GM18526 (cell line): ENCODE measurements around the gene RETREG1.

Source experiments
- POLR2A ChIP-seq: IDR thresholded peaks from 3 replicates; pipeline ENCODE4 v1.6.1; 2011; ENCODE audit not compliant: insufficient read length; ENCODE audit errors: extremely low read depth

The RETREG1 gene

DNA sequence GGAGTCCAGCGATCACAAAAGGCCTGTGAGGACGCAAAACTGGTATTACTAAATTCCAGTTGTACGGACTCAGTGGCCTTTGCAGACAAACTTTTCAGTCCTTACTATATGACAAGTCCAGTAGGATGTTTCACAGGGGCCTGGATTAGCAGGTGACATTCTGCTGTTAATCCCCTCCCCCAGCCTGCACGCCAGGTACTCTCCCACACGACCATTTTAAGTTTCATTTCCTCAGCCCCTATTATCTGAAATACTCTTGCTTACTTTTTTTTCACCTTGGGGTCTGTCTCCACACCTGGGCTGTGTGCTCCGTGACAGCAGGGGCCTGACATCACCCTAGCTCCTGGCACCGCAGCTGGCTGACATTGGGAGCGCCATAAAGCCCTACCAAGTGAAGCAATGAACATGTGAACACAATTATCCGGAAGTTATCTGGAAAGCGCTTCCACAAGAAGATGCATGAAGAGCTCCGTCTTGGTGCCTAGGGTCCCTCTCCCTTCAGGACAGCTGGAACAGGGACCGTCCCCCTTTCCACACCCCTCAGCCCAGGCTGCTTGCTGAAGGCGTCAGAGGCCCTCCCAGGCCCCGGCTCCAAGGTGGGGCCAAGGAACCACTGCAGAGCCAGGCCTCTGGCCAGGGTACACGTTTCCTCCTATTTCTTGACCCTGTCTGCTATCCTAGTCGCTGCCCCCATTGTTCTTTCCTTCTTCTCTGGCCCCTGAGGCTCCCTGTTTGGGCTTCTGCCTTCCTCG lies 111.5 kb downstream of the RETREG1 start:
- no peak for TF ChIP-seq POLR2A

DNA sequence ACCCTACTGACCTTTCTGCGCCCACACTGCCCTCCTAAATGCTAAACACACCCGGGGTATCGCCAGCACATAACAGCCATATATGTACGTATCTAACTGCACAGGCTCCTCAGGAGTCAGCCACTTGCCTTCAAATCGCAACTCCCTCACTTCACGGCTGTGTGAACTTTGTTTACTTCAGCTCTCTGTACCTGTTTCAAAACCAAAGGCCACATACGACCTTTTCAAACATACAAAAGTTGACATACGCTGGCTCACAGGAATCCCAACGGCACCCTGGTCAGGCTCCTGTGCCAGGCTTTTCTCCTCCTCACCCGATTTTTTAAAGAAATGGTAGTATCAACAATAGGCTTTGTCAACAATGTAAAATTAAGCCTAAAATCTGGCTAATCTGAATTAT lies 112.2 kb downstream of the RETREG1 start:
- no peak for TF ChIP-seq POLR2A

DNA sequence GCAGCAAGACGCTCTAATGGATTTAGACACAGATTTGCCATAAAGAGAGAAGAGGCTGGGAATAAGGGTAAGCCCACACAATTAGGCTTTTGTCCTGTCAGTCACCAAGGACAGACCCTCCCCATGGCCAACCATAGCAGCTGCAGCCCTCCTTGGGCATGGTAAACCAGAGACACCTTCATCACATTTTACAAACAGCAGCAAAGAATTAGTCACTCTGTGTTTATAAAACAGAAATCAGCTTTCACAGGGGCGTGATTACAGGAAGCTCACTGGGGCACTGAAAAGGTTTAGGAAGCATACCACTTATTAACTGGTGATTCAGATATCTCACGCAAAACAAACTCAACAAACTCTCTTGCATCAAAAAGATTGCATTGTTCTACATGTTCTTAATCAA lies 113.9 kb downstream of the RETREG1 start:
- no peak for TF ChIP-seq POLR2A

DNA sequence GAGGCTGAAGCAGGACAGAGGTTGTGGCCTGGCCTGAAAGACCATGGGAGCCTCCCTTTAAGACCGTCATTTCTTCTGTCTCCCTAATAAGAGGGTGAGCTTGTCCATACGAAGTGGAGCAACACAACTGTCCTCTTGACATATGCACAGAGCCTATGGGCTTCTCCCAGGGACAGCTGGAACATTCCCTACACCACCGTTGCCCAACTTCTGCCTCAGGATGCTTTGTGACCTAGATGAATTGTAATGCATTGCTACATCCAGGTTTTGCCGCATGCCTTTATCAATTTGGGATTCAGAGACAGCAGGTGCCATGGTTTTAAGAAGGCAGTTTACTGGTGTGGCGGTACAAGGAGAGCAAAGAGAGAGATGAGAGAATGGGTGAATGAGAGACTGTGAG lies 116.8 kb downstream of the RETREG1 start:
- TF ChIP-seq POLR2A: no peak

DNA sequence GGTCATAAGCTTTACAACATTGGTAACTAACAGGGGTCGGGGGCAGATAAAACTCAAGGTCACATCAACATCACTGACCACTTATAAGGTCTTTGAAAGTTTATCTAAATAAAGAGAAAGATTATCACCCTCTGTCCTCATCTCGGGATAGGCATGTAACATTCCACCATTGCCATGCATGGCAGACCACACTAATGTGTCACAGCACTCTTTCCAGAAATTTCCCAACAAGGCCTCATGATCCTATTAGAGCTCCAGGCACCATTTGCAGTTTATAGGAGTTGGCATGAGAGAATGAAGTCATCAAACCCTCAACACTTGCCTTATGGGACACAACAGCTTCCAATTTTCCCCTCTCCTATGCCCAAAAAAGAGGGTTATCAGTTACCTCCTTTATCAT lies 119.3 kb downstream of the RETREG1 start:
- no peak for TF ChIP-seq POLR2A

DNA sequence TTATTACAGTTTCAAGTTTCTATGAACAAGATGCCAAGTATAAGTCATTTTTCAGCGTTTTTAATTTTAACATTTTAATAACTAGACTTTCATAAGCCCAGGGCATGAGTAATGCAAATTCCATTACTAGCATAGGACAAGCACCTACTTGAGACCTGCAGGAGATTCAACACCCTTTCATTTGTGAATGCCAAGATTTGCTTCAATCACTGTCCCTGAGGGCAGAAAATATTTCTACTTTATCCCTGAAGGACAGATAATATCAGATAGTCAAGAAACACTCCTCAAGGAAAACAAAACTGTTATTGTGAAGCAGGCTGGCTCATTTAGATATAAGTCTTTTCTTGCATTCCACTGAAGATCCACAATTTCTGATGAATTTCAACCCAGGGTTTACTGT lies 123.5 kb downstream of the RETREG1 start:
- no peak for TF ChIP-seq POLR2A

DNA sequence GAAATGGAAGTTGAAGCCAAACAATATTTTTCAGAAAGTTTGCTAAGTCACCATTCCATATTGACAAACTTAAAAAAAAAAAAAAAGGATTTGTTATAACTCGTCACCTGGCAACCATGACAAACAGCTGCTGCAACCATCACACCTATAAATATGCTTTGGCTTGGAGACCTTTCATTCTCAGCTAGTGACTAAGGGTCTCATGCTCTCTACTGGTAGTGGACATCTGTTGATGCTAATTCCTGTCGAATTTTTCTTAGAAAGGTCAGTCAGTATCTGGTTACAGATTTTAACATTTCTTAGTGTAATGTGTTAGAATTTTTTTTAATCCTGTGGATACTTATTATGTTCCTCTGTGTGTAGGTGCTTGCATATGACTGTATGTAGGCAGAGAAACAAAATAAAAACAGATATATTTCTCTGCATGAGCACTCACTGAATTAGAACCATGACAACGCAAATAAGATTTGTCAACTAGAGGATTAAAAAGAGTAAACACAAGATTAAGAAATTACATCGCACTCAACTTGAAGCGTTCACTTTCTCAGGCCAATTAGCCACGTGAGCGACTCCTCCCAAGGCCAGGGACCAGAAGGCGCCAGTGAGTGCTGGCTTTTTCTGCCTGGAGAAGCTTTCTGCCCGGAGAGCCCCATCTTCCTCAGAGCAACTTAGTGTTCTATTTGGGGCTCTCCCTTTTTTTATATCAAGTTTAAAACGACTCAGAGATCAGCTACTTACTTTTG lies 124.2 kb downstream of the RETREG1 start:
- TF ChIP-seq POLR2A: no peak

DNA sequence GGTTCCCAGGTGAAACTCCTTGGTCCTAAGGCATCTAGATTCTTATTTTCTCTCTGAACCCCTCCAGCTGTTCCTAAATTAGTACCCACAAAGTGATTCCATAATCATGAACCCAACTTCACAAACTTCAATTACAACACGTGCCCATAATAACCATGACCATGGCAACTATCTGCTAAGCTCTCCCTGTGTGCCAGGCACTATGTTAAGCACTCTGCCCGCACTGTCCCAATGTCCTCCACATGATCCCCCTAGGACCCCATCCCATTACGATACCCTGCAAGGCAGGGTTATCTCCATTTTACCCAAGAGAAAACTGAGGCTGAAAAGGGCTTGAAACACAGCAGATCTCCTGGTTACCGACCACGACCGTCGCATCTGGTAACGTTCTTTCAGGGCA lies 125.9 kb downstream of the RETREG1 start:
- no peak for TF ChIP-seq POLR2A

DNA sequence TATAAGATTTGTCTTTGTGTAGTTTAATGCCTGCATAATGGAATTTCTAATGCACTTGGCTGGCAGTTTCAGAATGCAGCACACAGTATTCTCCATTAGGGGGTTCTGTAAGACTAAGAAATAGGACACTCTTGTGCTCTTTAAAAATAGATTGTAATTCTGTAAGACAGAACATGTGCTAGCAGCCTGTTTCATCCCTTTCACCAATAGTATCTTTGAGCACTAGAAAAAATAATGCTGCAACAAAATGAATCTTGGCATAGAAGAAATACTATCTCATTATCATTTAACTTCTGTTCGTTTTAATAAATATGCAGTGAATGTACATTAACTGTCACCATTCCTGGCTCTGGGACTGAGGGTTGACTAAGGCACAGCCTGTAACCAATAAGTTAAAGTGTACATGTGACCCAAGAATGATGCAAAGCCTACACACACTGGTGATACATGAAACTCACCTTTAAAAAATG lies 127.4 kb downstream of the RETREG1 start:
- no peak for TF ChIP-seq POLR2A

DNA sequence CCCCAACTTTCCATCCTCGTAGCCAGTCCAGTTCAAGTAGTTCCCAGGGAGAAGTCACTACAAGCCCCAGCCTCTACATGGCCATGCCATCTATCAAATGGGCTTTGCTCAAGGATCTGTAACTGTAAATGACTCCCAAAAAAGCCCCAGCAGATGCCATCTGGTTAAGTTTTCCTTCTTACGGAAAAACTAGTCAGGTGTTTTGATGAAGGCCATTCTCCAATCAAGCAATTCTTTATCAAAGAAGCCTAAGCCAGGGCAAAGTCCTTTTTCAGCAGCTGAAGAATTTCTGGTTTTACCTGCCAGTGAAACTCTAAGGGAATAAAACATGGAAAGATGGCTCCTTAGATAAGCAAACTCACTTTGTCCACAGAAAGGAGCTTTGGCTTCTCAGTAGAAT lies 129.3 kb downstream of the RETREG1 start:
- TF ChIP-seq POLR2A: no peak

DNA sequence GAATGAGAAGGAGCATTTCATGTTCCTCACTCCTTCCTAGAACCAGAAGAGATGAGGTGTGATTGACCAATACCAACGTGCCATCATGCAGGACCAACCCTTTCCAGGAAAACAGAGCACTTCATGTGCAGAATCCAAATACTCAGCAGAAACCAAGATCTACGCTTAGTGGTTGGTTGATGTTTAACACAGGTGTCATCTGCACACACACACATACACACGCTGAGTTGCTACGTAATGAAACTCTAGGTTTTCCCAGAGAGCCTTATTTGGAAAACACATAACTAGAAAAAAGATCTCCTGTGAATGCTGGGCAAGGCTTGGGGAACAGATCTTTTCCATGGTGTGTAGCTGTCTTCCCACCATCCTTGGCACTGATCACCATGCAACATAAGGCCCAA lies 130.1 kb downstream of the RETREG1 start:
- TF ChIP-seq POLR2A: no peak

DNA sequence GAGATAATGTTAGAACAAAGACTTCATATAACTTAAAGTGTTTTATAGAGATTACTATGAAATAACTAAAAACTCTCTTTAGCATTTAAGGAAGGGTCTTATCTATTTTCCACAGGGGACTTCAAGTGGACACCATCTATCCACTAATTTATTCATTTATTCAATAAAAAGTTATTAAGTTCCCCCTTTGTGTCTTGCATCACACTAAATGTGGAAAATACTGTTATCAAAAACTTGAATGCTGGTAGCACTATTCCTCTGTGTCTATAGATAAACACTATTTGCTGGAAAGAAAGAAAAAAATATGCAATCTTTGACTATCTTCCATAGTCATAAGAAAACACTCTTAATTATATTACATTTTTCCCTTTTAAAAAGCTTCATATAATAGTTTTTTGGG lies 131.1 kb downstream of the RETREG1 start:
- TF ChIP-seq POLR2A: no peak

DNA sequence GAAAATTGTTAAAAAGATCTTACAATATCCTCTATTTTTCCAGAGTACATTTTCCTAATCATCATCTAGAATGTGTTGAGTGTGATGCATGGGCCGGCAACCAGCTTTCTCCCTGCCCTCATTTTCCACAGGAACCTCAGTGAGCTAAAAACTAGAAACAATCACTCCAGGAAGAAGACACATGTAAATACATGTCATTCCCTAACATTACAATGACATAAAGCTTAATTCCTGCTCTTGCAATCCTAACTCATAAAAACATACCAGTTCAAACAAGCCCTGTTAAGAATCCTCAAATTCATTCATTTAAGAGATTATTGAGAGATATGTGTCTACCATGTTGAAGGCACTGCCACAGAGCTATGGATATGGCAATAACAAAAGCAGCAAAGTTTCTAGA lies 132.7 kb downstream of the RETREG1 start:
- TF ChIP-seq POLR2A: no peak

DNA sequence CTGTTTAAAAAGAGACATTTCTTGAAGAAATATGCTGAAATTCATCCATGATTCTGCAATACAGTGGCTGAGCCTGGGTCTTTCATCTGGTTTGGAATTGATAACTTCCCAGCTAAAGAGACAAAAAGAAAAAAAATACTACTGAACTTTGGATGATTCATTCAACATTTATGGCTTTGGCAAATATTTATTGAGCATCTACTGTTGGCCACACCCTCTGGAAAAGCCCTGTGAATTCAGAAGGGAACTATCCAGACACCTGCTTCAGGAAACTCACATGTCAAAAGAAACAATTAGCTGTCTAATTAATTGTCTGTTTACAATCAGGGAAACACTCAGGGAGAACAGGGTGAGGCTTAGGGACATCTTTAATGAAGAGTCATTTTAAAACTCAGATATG lies 133.4 kb downstream of the RETREG1 start:
- TF ChIP-seq POLR2A: no peak

DNA sequence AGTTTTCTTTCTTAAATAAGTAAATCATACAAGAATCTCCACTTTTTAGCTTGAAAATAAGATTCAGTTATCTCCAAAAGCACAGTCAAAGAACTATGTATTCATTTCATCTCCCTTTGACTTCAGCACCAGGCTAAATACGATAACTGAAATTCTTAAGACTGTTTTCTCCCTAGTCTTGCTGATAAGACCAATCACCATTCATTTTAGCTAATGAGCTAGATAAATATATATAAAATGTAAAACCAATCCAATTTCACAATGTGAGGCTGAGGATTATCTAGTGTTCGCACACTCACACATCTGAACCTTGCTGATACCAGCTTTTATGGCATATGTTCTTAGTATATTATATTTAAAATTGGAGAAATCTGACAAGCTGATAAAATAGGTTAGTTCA lies 133.9 kb downstream of the RETREG1 start:
- TF ChIP-seq POLR2A: no peak

DNA sequence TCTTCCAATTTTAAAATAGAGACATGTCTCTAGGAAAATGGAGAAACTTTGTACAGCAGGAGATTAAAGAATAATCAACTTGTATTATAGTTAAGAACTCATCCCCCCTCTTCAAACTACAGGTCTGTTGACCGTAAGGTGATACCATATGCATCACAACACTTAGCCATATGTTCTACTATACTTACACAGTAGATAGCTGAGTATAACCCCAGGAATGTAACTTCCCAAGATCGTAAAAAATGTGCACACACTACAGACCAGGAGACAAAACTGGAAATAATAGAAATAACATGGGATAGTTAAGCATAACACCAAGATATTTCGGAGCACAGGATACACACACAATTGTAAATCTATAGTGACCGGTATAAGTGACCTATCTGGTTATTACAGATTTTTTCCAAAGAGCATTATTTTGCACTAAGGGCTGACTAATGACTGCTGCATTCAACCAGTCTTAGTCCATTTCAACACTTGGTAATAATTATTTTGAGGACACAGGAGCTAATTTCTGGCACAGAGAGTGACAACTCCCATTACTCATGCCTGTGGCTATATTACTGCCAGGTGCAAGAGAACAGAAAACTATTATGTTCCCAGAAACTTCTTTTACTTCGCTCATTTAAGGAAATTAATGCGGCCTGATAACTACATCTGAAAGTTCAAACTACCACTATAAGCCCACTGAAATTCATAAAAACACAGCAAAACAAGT lies 135.8 kb downstream of the RETREG1 start:
- no peak for TF ChIP-seq POLR2A
